ENCODE measurements around the gene ADAMTS2. TPM values are rescaled to one million over a fixed set of nuclear protein-coding genes. Genes with fewer than 3 reads are reported as not detected.

The ADAMTS2 gene
- total and polyA plus RNA-seq, 8 donors = 1.8 to 41.5 (median 11.6) TPM

DNA sequence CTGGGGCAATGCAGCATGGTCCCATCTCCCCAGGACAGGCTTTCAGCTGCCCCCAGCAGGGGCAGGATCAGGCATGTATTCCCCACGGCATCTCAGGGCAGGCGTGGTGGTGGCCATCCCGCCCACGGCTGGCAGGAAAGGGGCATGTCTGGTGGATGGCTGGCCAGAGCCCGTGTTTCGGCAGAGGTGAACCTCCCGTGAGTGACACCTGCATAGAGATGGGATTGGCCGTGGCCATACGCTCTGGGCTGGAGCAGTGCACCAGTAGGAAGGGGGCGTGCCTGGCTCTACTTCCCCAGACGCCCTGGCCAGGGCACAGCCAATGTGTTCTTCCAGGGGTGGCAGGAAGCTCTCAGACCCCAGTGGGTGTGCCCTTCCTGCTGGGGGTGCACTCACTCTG is 146.0 kb downstream of the ADAMTS2 start:
- 87 to 93% (median 88%) methylated on average over 3 to 11 of the region's 11 CpGs for WGBS, 5 donors
- no peaks in the 10 kb centered on the region for H3K9me3 ChIP-seq
- no peaks in the 10 kb centered on the region for H3K36me3 ChIP-seq
- no peak for DNase-seq
- no peak overlapping the region for H3K27ac ChIP-seq
- H3K4me3 ChIP-seq = no peak overlapping the region
- no peaks in the 10 kb centered on the region for H3K4me1 ChIP-seq
- intact Hi-C loops (cut with DNase I; ENCODE audit: low total_unique reads) = no loop called here
- TF ChIP-seq, protein P1, sequence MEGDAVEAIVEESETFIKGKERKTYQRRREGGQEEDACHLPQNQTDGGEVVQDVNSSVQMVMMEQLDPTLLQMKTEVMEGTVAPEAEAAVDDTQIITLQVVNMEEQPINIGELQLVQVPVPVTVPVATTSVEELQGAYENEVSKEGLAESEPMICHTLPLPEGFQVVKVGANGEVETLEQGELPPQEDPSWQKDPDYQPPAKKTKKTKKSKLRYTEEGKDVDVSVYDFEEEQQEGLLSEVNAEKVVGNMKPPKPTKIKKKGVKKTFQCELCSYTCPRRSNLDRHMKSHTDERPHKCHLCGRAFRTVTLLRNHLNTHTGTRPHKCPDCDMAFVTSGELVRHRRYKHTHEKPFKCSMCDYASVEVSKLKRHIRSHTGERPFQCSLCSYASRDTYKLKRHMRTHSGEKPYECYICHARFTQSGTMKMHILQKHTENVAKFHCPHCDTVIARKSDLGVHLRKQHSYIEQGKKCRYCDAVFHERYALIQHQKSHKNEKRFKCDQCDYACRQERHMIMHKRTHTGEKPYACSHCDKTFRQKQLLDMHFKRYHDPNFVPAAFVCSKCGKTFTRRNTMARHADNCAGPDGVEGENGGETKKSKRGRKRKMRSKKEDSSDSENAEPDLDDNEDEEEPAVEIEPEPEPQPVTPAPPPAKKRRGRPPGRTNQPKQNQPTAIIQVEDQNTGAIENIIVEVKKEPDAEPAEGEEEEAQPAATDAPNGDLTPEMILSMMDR (IDR thresholded peaks at IDR 0.05) = no peak
- TF ChIP-seq POLR2AphosphoS5 (IDR thresholded peaks at IDR 0.05) (no peak), POLR2A (IDR thresholded peaks at IDR 0.05) (no peak), EP300 (IDR thresholded peaks at IDR 0.05) (no peak)
- peaks cover 0 to 4% (median 0%) of the 10 kb centered on the region in 3 donors for H3K27me3 ChIP-seq

DNA sequence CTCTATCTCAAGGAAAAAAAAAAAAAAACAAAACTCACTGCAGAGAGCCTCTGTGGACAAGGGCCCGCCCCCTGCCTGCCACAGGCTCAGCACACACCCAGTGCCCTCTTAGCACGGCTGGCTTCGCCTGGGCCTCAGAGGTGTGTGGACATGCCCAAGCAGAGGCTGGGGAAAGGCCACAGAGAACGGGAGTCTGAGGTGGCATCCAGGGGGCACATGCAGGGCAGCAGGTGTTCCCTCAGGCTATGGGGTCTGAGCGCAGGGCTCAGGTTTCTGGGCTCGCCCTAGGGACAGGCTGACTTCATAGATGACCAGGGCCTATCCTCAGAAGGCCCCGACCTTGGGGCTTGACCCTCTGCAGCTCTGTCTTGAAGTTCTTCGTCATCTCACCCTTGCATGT is 146.4 kb downstream of the ADAMTS2 start:
- intact Hi-C loops (cut with DNase I; ENCODE audit: low total_unique reads) = no loop called here
- DNase-seq = peak in 1 of 2 donors; percentile 47
- Histone ChIP-seq H3K27me3 (peaks cover 0 to 4% (median 0%) of the 10 kb centered on the region in 3 donors), H3K4me3 (no peak overlapping the region), H3K36me3 (no peaks in the 10 kb centered on the region), H3K4me1 (no peaks in the 10 kb centered on the region), H3K9me3 (no peaks in the 10 kb centered on the region), H3K27ac (no peak overlapping the region)
- TF ChIP-seq POLR2A (IDR thresholded peaks at IDR 0.05) = no peak
- TF ChIP-seq, protein P1 (IDR thresholded peaks at IDR 0.05) = no peak
- TF ChIP-seq POLR2AphosphoS5 (IDR thresholded peaks at IDR 0.05) = no peak
- no peak for TF ChIP-seq EP300 (IDR thresholded peaks at IDR 0.05)
- 57 to 79% (median 70%) methylated on average over 5 to 8 of the region's 8 CpGs for WGBS, 5 donors

DNA sequence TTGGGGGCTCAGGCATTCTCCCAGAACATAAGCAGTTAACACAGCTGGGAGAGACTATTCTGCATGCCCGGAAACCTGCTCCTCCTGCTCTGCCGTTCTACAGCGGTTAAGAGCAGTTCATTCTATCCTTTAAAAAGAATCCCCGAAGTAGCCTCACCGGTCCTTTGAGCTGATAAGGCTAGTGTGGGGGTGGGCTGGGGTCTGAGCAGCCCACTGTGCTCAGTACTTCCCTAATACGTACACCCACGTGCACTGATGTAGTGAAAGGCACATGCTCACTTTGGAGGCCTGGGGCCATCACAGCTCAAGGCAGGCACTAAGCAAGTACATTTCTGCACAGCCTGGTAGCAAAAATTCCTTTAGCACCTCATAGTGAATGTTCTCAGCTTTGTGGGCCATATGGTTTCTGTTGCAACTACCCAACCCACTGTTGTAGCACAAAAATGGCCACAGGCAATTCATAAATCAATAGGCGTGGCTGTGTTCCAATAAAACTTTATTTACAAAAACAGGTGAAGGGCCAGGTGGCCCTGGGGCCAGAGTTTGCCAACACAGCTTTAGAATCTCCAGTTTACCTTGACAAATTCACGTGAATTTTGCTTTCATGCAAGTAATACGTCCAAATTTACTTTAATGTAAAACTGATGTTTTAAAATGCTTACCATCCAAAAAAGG is 148.7 kb downstream of the ADAMTS2 start:
- intact Hi-C loops (cut with DNase I; ENCODE audit: low total_unique reads) = no loop called here
- DNase-seq = no peak
- H3K36me3 ChIP-seq = no peaks in the 10 kb centered on the region
- TF ChIP-seq, protein P1 (IDR thresholded peaks at IDR 0.05) = no peak
- TF ChIP-seq EP300 (IDR thresholded peaks at IDR 0.05) (no peak), POLR2AphosphoS5 (IDR thresholded peaks at IDR 0.05) (no peak), POLR2A (IDR thresholded peaks at IDR 0.05) (no peak)
- 62 to 72% (median 67%) methylated on average over 10 of the region's 10 CpGs for WGBS, 5 donors
- no peaks in the 10 kb centered on the region for H3K9me3 ChIP-seq
- no peaks in the 10 kb centered on the region for H3K4me1 ChIP-seq
- H3K4me3 ChIP-seq = no peak overlapping the region
- no peak overlapping the region for H3K27ac ChIP-seq
- peaks cover 0 to 4% (median 0%) of the 10 kb centered on the region in 3 donors for H3K27me3 ChIP-seq

DNA sequence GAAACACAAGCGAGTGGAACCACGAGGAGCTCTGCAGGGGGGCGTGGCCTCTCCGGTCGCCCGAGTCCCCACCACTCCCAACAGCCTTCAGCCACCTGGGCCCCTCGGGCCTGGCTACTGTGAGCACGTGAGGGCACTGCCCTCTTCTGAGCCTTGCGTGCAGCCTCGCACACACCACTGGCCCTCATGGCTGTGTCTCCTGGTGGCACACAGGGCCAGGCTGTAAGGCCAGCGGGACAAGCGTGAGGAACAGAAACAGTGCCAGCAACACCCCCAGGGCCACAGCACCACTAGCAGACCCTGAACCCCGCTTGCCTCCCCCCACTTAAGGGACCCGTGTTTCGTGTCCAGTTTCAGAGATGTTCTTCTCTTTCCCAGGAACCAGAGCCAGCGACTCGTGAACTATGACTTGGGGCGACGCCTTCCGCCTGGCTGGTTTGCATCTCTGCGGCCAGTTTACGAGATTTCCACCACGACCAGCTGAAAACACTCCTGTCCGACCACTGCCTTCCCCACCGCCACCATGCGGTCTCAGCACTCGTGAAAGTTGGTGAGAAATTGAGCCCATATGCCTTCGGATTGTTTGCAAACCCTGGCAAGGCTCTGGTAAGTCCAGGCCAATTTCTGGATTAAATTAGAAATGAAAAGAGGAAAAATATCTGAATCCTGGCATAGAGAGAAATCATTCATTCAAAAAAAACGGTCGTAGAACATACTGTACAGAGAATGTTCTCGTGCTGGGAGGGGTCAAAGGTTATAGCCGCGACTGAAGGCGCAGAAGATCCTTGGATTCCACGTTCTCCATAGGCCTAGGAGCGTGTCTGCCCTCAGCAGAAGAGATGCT is 149.5 kb downstream of the ADAMTS2 start:
- TF ChIP-seq, protein P1 (IDR thresholded peaks at IDR 0.05) = no peak
- TF ChIP-seq EP300 (IDR thresholded peaks at IDR 0.05) (no peak), POLR2A (IDR thresholded peaks at IDR 0.05) (no peak), POLR2AphosphoS5 (IDR thresholded peaks at IDR 0.05) (no peak)
- Histone ChIP-seq H3K27ac (no peak overlapping the region), H3K9me3 (no peaks in the 10 kb centered on the region), H3K4me1 (no peaks in the 10 kb centered on the region), H3K4me3 (no peak overlapping the region), H3K36me3 (no peaks in the 10 kb centered on the region), H3K27me3 (peaks cover 0 to 7% (median 0%) of the 10 kb centered on the region in 3 donors)
- intact Hi-C loops (cut with DNase I; ENCODE audit: low total_unique reads) = no loop called here
- WGBS, 5 donors = 82 to 89% (median 84%) methylated on average over 35 to 36 of the region's 36 CpGs
- DNase-seq = no peak
